WTC11 (cell line): ENCODE results near the gene TGM2. TPM values are rescaled to one million over a fixed set of nuclear protein-coding genes. Genes with fewer than 3 reads are reported as not detected.

Experiments used
- ATAC-seq: fragments of 200-7000 bp; cut with Tn5 transposase; 2 replicates; pipeline ENCODE4 v1.10.0; 2021; ENCODE audit warnings: mild to moderate bottlenecking, moderate library complexity
- CTCF ChIA-PET: fragments of 300-600 bp; sonication (Branson Sonifier 250); formaldehyde crosslinking; loops from one replicate; lab custom pipeline; 2021; ENCODE audit warnings: antibody characterized with exemption; lab: Charles Lee
- POLR2A ChIA-PET: fragments of 350-600 bp; sonication (Branson Sonifier 250); formaldehyde crosslinking; loops from one replicate; lab custom pipeline; 2021; ENCODE audit warnings: antibody characterized with exemption; lab: Charles Lee
- DNase-seq: peaks from one replicate; pipeline ENCODE4 v3.0.0; 2021; ENCODE audit warnings: low spot score
- H3K27ac Mint-ChIP-seq: 2 replicates; pipeline ENCODE4 v1.8.0; 2021; ENCODE audit warnings: mixed read lengths
- H3K27me3 Mint-ChIP-seq: 2 replicates; pipeline ENCODE4 v1.8.0; 2021; ENCODE audit warnings: low read depth, mild to moderate bottlenecking, moderate library complexity, mixed read lengths
- H3K36me3 Mint-ChIP-seq: 2 replicates; pipeline ENCODE4 v1.8.0; 2021; ENCODE audit warnings: mixed read lengths
- H3K4me1 Mint-ChIP-seq: 2 replicates; pipeline ENCODE4 v1.8.0; 2022; ENCODE audit warnings: mixed read lengths
- H3K4me3 Mint-ChIP-seq: 2 replicates; pipeline ENCODE4 v1.8.0; 2021; ENCODE audit warnings: mild to moderate bottlenecking, moderate library complexity, mixed read lengths
- H3K9me3 Mint-ChIP-seq: 2 replicates; pipeline ENCODE4 v1.8.0; 2021; ENCODE audit warnings: mixed read lengths
- FOXP4 ChIP-seq: sonication (generic); formaldehyde crosslinking; IDR thresholded peaks from 2 replicates; pipeline ENCODE4 v1.8.0; 2022; ENCODE audit warnings: mild to moderate bottlenecking, missing genetic modification reagents
- HMGA2 ChIP-seq: fragments of 250-450 bp; sonication (Bioruptor Pico); IDR thresholded peaks from 2 replicates; pipeline ENCODE4 v1.4.0; 2021; ENCODE audit warnings: mild to moderate bottlenecking, moderate library complexity
- KAT7 ChIP-seq: sonication (generic); formaldehyde crosslinking; IDR thresholded peaks from 2 replicates; pipeline ENCODE4 v1.8.1; 2023; ENCODE audit warnings: missing genetic modification reagents, mild to moderate bottlenecking, borderline replicate concordance
- MXD4 ChIP-seq: fragments of 250-450 bp; sonication (Bioruptor Pico); IDR thresholded peaks from 2 replicates; pipeline ENCODE4 v1.8.0; 2021; ENCODE audit warnings: mild to moderate bottlenecking, moderate library complexity, borderline replicate concordance
- NFE2L1 ChIP-seq: sonication (generic); formaldehyde crosslinking; IDR thresholded peaks from 2 replicates; pipeline ENCODE4 v1.8.1; 2023; ENCODE audit warnings: missing genetic modification reagents
- SMAD3 ChIP-seq: sonication (generic); formaldehyde crosslinking; IDR thresholded peaks from 2 replicates; pipeline ENCODE4 v1.8.0; 2022; ENCODE audit warnings: missing genetic modification reagents, mild to moderate bottlenecking, borderline replicate concordance
- SOX15 ChIP-seq: fragments of 250-450 bp; sonication (Bioruptor Pico); IDR thresholded peaks from 2 replicates; pipeline ENCODE4 v1.9.0; 2021; ENCODE audit warnings: mild to moderate bottlenecking
- SP1 ChIP-seq: sonication (generic); formaldehyde crosslinking; conservative IDR thresholded peaks from 2 replicates; pipeline ENCODE4 v1.8.1; 2022; ENCODE audit warnings: missing genetic modification reagents
- TEAD1 ChIP-seq: sonication (generic); formaldehyde crosslinking; IDR thresholded peaks from 2 replicates; pipeline ENCODE4 v1.8.0; 2022; ENCODE audit warnings: mild to moderate bottlenecking, missing genetic modification reagents
- TEAD4 ChIP-seq: sonication (generic); formaldehyde crosslinking; IDR thresholded peaks from 2 replicates; pipeline ENCODE4 v1.8.0; 2022; ENCODE audit warnings: mild to moderate bottlenecking, missing genetic modification reagents
- ZNF317 ChIP-seq: sonication (generic); formaldehyde crosslinking; IDR thresholded peaks from 2 replicates; pipeline ENCODE4 v1.8.1; 2023; ENCODE audit warnings: low read depth, mild to moderate bottlenecking, moderate library complexity, missing genetic modification reagents, borderline replicate concordance
- ZNF396 ChIP-seq: fragments of 250-450 bp; sonication (Bioruptor Pico); IDR thresholded peaks from 2 replicates; pipeline ENCODE4 v1.8.0; 2021; ENCODE audit warnings: mild to moderate bottlenecking, moderate library complexity, borderline replicate concordance
- ZNF416 ChIP-seq: fragments of 250-450 bp; sonication (Bioruptor Pico); IDR thresholded peaks from 2 replicates; pipeline ENCODE4 v1.9.0; 2021; ENCODE audit warnings: mild to moderate bottlenecking, inconsistent platforms
- ZNF671 ChIP-seq: fragments of 250-450 bp; sonication (Bioruptor Pico); IDR thresholded peaks from 2 replicates; pipeline ENCODE4 v1.8.0; 2021; ENCODE audit warnings: mild to moderate bottlenecking
- total RNA-seq: library from RNA; stranded (reverse); gene quantifications from 3 replicates; pipeline ENCODE4 v1.2.3, GENCODE V29; 2021
- TF ChIP-seq, protein P1 (sequence below): sonication (generic); formaldehyde crosslinking; IDR thresholded peaks from 2 replicates; pipeline ENCODE4 v1.8.1; 2023; ENCODE audit warnings: mild to moderate bottlenecking, missing genetic modification reagents
- TF ChIP-seq, protein P2 (sequence below): sonication (generic); formaldehyde crosslinking; IDR thresholded peaks from 2 replicates; pipeline ENCODE4 v1.8.1; 2023; ENCODE audit warnings: mild to moderate bottlenecking, missing genetic modification reagents, borderline replicate concordance
- TF ChIP-seq, protein P3 (sequence below): fragments of 250-450 bp; sonication (Bioruptor Pico); conservative IDR thresholded peaks from 2 replicates; pipeline ENCODE4 v1.9.0; 2021; ENCODE audit warnings: mild to moderate bottlenecking
- TF ChIP-seq, protein P4 (sequence below): fragments of 250-450 bp; sonication (Bioruptor Pico); IDR thresholded peaks from 2 replicates; pipeline ENCODE4 v1.9.0; 2021; ENCODE audit warnings: mild to moderate bottlenecking
- TF ChIP-seq, protein P5 (sequence below): sonication (generic); formaldehyde crosslinking; IDR thresholded peaks from 2 replicates; pipeline ENCODE4 v1.8.0; 2022; ENCODE audit warnings: mild to moderate bottlenecking, missing genetic modification reagents

Gene TGM2
- total RNA-seq, 1 experiment from 2014 or later, result 1.5 TPM

DNA sequence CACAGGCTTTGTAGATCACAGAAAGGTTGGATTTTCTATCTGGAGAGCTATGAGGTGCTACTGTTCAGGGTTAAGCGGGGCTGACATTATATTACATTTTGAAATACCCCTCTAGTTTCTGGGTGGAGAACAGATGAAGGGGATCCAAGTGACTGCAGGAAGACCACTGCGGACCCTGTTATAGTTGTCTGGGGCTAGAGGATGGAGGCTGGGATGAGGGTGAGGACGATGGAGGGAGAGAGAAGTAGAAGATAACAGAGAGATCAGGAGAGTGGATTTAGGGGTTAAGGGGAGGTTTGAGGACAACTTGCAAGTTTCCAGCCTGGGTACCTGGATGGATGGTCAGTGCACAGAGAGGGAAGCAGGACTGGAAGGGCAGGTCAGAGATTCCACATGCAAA, 43.5 kb upstream of the TGM2 start:
- ChIA-PET CTCF (no interaction called here), POLR2A (no interaction called here)
- TF ChIP-seq HMGA2, result no peak
- TF ChIP-seq TEAD4 (CRISPR knock-in tag), result no peak
- no peak for TF ChIP-seq FOXP4 (CRISPR knock-in tag)
- TF ChIP-seq, protein P1, sequence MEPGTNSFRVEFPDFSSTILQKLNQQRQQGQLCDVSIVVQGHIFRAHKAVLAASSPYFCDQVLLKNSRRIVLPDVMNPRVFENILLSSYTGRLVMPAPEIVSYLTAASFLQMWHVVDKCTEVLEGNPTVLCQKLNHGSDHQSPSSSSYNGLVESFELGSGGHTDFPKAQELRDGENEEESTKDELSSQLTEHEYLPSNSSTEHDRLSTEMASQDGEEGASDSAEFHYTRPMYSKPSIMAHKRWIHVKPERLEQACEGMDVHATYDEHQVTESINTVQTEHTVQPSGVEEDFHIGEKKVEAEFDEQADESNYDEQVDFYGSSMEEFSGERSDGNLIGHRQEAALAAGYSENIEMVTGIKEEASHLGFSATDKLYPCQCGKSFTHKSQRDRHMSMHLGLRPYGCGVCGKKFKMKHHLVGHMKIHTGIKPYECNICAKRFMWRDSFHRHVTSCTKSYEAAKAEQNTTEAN (CRISPR knock-in tag), result no peak
- no peak for TF ChIP-seq SMAD3 (CRISPR knock-in tag)
- no peak for TF ChIP-seq ZNF317 (CRISPR knock-in tag)
- TF ChIP-seq KAT7 (CRISPR knock-in tag), result no peak
- no peak for TF ChIP-seq TEAD1
- no peak for TF ChIP-seq SP1 (CRISPR knock-in tag)
- TF ChIP-seq ZNF671 (CRISPR knock-in tag), result no peak
- TF ChIP-seq SOX15, result no peak
- TF ChIP-seq MXD4, result no peak
- TF ChIP-seq, protein P2, sequence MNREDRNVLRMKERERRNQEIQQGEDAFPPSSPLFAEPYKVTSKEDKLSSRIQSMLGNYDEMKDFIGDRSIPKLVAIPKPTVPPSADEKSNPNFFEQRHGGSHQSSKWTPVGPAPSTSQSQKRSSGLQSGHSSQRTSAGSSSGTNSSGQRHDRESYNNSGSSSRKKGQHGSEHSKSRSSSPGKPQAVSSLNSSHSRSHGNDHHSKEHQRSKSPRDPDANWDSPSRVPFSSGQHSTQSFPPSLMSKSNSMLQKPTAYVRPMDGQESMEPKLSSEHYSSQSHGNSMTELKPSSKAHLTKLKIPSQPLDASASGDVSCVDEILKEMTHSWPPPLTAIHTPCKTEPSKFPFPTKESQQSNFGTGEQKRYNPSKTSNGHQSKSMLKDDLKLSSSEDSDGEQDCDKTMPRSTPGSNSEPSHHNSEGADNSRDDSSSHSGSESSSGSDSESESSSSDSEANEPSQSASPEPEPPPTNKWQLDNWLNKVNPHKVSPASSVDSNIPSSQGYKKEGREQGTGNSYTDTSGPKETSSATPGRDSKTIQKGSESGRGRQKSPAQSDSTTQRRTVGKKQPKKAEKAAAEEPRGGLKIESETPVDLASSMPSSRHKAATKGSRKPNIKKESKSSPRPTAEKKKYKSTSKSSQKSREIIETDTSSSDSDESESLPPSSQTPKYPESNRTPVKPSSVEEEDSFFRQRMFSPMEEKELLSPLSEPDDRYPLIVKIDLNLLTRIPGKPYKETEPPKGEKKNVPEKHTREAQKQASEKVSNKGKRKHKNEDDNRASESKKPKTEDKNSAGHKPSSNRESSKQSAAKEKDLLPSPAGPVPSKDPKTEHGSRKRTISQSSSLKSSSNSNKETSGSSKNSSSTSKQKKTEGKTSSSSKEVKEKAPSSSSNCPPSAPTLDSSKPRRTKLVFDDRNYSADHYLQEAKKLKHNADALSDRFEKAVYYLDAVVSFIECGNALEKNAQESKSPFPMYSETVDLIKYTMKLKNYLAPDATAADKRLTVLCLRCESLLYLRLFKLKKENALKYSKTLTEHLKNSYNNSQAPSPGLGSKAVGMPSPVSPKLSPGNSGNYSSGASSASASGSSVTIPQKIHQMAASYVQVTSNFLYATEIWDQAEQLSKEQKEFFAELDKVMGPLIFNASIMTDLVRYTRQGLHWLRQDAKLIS (CRISPR knock-in tag), result no peak
- TF ChIP-seq, protein P3, sequence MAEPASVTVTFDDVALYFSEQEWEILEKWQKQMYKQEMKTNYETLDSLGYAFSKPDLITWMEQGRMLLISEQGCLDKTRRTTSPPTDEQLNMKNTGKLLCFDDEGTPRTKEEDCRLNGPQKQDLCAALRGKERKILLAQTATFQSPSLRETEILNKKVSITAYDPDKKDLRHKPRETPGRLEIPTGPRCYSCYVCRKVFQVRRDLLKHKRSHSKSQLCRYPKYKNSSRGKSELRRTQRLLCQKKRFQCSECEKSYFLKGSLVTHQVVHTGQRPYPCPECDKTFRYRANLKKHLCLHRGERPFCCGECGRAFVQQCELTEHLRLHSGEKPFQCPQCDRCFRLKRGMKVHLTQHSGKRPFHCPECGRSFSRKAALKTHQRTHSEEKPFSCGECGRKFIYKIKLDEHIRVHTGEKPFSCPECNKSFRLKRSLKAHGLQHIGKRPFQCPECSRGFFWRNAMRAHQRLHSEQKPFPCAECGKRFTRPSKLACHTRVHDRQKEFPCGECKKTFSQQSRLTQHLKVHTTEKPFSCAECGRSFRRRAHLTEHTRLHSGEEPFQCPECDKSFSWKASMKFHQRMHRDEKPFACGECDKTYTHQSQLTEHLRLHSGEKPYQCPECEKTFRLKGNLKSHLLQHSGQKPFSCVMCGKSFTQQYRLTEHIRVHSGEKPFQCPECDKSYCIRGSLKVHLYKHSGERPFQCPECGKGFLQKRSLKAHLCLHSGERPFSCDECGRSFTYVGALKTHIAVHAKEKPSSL (CRISPR knock-in tag), result no peak
- no peak for TF ChIP-seq NFE2L1 (CRISPR knock-in tag)
- TF ChIP-seq, protein P4, sequence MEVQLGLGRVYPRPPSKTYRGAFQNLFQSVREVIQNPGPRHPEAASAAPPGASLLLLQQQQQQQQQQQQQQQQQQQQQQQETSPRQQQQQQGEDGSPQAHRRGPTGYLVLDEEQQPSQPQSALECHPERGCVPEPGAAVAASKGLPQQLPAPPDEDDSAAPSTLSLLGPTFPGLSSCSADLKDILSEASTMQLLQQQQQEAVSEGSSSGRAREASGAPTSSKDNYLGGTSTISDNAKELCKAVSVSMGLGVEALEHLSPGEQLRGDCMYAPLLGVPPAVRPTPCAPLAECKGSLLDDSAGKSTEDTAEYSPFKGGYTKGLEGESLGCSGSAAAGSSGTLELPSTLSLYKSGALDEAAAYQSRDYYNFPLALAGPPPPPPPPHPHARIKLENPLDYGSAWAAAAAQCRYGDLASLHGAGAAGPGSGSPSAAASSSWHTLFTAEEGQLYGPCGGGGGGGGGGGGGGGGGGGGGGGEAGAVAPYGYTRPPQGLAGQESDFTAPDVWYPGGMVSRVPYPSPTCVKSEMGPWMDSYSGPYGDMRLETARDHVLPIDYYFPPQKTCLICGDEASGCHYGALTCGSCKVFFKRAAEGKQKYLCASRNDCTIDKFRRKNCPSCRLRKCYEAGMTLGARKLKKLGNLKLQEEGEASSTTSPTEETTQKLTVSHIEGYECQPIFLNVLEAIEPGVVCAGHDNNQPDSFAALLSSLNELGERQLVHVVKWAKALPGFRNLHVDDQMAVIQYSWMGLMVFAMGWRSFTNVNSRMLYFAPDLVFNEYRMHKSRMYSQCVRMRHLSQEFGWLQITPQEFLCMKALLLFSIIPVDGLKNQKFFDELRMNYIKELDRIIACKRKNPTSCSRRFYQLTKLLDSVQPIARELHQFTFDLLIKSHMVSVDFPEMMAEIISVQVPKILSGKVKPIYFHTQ, result no peak
- TF ChIP-seq ZNF416 (CRISPR knock-in tag), result no peak
- TF ChIP-seq, protein P5, sequence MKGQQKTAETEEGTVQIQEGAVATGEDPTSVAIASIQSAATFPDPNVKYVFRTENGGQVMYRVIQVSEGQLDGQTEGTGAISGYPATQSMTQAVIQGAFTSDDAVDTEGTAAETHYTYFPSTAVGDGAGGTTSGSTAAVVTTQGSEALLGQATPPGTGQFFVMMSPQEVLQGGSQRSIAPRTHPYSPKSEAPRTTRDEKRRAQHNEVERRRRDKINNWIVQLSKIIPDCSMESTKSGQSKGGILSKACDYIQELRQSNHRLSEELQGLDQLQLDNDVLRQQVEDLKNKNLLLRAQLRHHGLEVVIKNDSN (CRISPR knock-in tag), result no peak
- no peak for TF ChIP-seq ZNF396
- H3K27me3 Mint-ChIP-seq, result no peaks in the 10 kb centered on the region
- no peak for DNase-seq
- H3K27ac Mint-ChIP-seq, result no peak overlapping the region
- no peak for ATAC-seq
- H3K4me1 Mint-ChIP-seq, result no peaks in the 10 kb centered on the region
- no peak overlapping the region for H3K4me3 Mint-ChIP-seq
- H3K9me3 Mint-ChIP-seq, result 0 out of 2 replicates have a peak, but pooled peaks cover 3% of the 10 kb centered on the region
- no peaks in the 10 kb centered on the region for H3K36me3 Mint-ChIP-seq
